ENCODE results near the gene NUDT16. TPM values are rescaled to one million over a fixed set of nuclear protein-coding genes. Genes with fewer than 3 reads are reported as not detected.

NUDT16 gene
- total RNA-seq, 4 donors from 2014 or later: 7.6 to 14.5 (median 11.6) TPM

- Histone ChIP-seq H3K4me1 (no peaks in the 10 kb centered on the region), H3K27me3 (no peaks in the 10 kb centered on the region), H3K36me3 (no peaks in the 10 kb centered on the region), H3K4me3 (no peak overlapping the region), H3K9me3 (no peaks in the 10 kb centered on the region), H3K27ac (no peak overlapping the region)
- DNase-seq (ENCODE audit: low spot score in 2 of 2): no peak
- 56% methylated on average over 2 of the region's 2 CpGs for WGBS
- TF ChIP-seq EP300 (IDR thresholded peaks at IDR 0.05) (no peak), POLR2AphosphoS5 (IDR thresholded peaks at IDR 0.05) (no peak), POLR2A (IDR thresholded peaks at IDR 0.05) (no peak), CTCF (IDR thresholded peaks at IDR 0.05) (no peak)
Observed at GRCh38 chr3:131427226-131427625, 45.7 kb downstream of the NUDT16 start.

GRCh38 chr3:131431754-131432153 lies 50.2 kb downstream of the NUDT16 start:
- no peak overlapping the region for H3K27ac ChIP-seq
- no peak for DNase-seq (ENCODE audit: low spot score in 2 of 2)
- TF ChIP-seq CTCF (IDR thresholded peaks at IDR 0.05) (no peak), POLR2A (IDR thresholded peaks at IDR 0.05) (no peak), EP300 (IDR thresholded peaks at IDR 0.05) (no peak), POLR2AphosphoS5 (IDR thresholded peaks at IDR 0.05) (no peak)
- no peaks in the 10 kb centered on the region for H3K27me3 ChIP-seq
- no peaks in the 10 kb centered on the region for H3K36me3 ChIP-seq
- H3K9me3 ChIP-seq: no peaks in the 10 kb centered on the region
- 85% methylated on average over 5 of the region's 5 CpGs for WGBS
- H3K4me3 ChIP-seq: no peak overlapping the region
- H3K4me1 ChIP-seq: no peaks in the 10 kb centered on the region

- no peak for TF ChIP-seq EP300 (IDR thresholded peaks at IDR 0.05)
- TF ChIP-seq POLR2A (IDR thresholded peaks at IDR 0.05): no peak
- TF ChIP-seq CTCF (IDR thresholded peaks at IDR 0.05): no peak
- TF ChIP-seq POLR2AphosphoS5 (IDR thresholded peaks at IDR 0.05): no peak
- DNase-seq (ENCODE audit: low spot score in 2 of 2): no peak
- no peaks in the 10 kb centered on the region for H3K4me1 ChIP-seq
- H3K4me3 ChIP-seq: no peak overlapping the region
- no peaks in the 10 kb centered on the region for H3K36me3 ChIP-seq
- WGBS: 53% methylated on average over 3 of the region's 3 CpGs
- no peaks in the 10 kb centered on the region for H3K9me3 ChIP-seq
- no peaks in the 10 kb centered on the region for H3K27me3 ChIP-seq
- H3K27ac ChIP-seq: no peak overlapping the region
Observed at GRCh38 chr3:131432441-131432840, 50.9 kb downstream of the NUDT16 start.

GRCh38 chr3:131435000-131435399 lies 53.4 kb downstream of the NUDT16 start:
- Histone ChIP-seq H3K27me3 (no peaks in the 10 kb centered on the region), H3K4me3 (no peak overlapping the region), H3K9me3 (no peaks in the 10 kb centered on the region), H3K27ac (no peak overlapping the region), H3K36me3 (no peaks in the 10 kb centered on the region), H3K4me1 (no peaks in the 10 kb centered on the region)
- TF ChIP-seq POLR2A (IDR thresholded peaks at IDR 0.05) (no peak), CTCF (IDR thresholded peaks at IDR 0.05) (no peak), POLR2AphosphoS5 (IDR thresholded peaks at IDR 0.05) (no peak), EP300 (IDR thresholded peaks at IDR 0.05) (no peak)
- no peak for DNase-seq (ENCODE audit: low spot score in 2 of 2)
- WGBS: 89% methylated on average over 1 of the region's 1 CpG

Other genes with a start within 250 kb of the NUDT16 start
- gene MRPL3, start 121.2 kb downstream of the NUDT16 start, total RNA-seq: 10 to 100 TPM; 55.4 to 71.9 (median 67.8) TPM

Measured in suprapubic skin (tissue), 4 donors.